ENCODE results near the gene RBM24. TPM values are rescaled to one million over a fixed set of nuclear protein-coding genes. Genes with fewer than 3 reads are reported as not detected.
A peak's percentile ranks its signal among the peaks of the same experiment; 100 is the strongest.

Gene RBM24
- total and polyA plus RNA-seq, 2 of the 13 experiments (the other 11 are each of a cell fraction or from before 2014, with no cell fraction given), result 1.5 to 14.2 TPM

- TF ChIP-seq, protein P1, sequence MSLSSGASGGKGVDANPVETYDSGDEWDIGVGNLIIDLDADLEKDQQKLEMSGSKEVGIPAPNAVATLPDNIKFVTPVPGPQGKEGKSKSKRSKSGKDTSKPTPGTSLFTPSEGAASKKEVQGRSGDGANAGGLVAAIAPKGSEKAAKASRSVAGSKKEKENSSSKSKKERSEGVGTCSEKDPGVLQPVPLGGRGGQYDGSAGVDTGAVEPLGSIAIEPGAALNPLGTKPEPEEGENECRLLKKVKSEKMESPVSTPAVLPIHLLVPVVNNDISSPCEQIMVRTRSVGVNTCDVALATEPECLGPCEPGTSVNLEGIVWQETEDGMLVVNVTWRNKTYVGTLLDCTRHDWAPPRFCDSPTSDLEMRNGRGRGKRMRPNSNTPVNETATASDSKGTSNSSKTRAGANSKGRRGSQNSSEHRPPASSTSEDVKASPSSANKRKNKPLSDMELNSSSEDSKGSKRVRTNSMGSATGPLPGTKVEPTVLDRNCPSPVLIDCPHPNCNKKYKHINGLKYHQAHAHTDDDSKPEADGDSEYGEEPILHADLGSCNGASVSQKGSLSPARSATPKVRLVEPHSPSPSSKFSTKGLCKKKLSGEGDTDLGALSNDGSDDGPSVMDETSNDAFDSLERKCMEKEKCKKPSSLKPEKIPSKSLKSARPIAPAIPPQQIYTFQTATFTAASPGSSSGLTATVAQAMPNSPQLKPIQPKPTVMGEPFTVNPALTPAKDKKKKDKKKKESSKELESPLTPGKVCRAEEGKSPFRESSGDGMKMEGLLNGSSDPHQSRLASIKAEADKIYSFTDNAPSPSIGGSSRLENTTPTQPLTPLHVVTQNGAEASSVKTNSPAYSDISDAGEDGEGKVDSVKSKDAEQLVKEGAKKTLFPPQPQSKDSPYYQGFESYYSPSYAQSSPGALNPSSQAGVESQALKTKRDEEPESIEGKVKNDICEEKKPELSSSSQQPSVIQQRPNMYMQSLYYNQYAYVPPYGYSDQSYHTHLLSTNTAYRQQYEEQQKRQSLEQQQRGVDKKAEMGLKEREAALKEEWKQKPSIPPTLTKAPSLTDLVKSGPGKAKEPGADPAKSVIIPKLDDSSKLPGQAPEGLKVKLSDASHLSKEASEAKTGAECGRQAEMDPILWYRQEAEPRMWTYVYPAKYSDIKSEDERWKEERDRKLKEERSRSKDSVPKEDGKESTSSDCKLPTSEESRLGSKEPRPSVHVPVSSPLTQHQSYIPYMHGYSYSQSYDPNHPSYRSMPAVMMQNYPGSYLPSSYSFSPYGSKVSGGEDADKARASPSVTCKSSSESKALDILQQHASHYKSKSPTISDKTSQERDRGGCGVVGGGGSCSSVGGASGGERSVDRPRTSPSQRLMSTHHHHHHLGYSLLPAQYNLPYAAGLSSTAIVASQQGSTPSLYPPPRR (CRISPR knock-in tag; IDR thresholded peaks at IDR 0.05; ENCODE audit: borderline replicate concordance), result peak; percentile 78
- TF ChIP-seq HHEX (CRISPR knock-in tag; IDR thresholded peaks at IDR 0.05) (peak; percentile 72), ASH2L (IDR thresholded peaks at IDR 0.05; ENCODE audit: insufficient read length, low read depth, low read length) (peak; percentile 91), PRPF4 (IDR thresholded peaks at IDR 0.05; ENCODE audit: low read depth, low read length, poor library complexity, severe bottlenecking) (no peak), NRL (CRISPR knock-in tag; IDR thresholded peaks at IDR 0.05; ENCODE audit: borderline replicate concordance) (no peak), ZFP36L2 (CRISPR knock-in tag; IDR thresholded peaks at IDR 0.05) (no peak), NCOR1 (IDR thresholded peaks at IDR 0.05; ENCODE audit: borderline replicate concordance, low read length) (peak; percentile 98), ZNF354B (CRISPR knock-in tag; IDR thresholded peaks at IDR 0.05) (no peak; the same call in 1 of the 2 replicates), ZNF292 (CRISPR knock-in tag; IDR thresholded peaks at IDR 0.05; ENCODE audit: borderline replicate concordance, low read depth) (peak; percentile 90; the same call in 1 of the 2 replicates), ZNF12 (CRISPR knock-in tag; IDR thresholded peaks at IDR 0.05) (peak; percentile 50; the same call in 1 of the 2 replicates), MAF1 (CRISPR knock-in tag; IDR thresholded peaks at IDR 0.05; ENCODE audit: borderline replicate concordance) (no peak), FOXJ3 (CRISPR knock-in tag; IDR thresholded peaks at IDR 0.05; ENCODE audit: borderline replicate concordance) (peak; percentile 94; the same call in 1 of the 2 replicates), ZBTB4 (CRISPR knock-in tag; IDR thresholded peaks at IDR 0.05; ENCODE audit: borderline replicate concordance) (peak; percentile 84), ESRRA (CRISPR knock-in tag; IDR thresholded peaks at IDR 0.05; ENCODE audit: low read depth) (peak; percentile 85), ZNF224 (CRISPR knock-in tag; IDR thresholded peaks at IDR 0.05) (no peak)
- TF ChIP-seq, protein P2, sequence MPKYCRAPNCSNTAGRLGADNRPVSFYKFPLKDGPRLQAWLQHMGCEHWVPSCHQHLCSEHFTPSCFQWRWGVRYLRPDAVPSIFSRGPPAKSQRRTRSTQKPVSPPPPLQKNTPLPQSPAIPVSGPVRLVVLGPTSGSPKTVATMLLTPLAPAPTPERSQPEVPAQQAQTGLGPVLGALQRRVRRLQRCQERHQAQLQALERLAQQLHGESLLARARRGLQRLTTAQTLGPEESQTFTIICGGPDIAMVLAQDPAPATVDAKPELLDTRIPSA (CRISPR knock-in tag; IDR thresholded peaks at IDR 0.05; ENCODE audit: borderline replicate concordance), result no peak
- TF ChIP-seq, protein P3, sequence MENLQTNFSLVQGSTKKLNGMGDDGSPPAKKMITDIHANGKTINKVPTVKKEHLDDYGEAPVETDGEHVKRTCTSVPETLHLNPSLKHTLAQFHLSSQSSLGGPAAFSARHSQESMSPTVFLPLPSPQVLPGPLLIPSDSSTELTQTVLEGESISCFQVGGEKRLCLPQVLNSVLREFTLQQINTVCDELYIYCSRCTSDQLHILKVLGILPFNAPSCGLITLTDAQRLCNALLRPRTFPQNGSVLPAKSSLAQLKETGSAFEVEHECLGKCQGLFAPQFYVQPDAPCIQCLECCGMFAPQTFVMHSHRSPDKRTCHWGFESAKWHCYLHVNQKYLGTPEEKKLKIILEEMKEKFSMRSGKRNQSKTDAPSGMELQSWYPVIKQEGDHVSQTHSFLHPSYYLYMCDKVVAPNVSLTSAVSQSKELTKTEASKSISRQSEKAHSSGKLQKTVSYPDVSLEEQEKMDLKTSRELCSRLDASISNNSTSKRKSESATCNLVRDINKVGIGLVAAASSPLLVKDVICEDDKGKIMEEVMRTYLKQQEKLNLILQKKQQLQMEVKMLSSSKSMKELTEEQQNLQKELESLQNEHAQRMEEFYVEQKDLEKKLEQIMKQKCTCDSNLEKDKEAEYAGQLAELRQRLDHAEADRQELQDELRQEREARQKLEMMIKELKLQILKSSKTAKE (CRISPR knock-in tag; IDR thresholded peaks at IDR 0.05; ENCODE audit: borderline replicate concordance), result peak; percentile 84
These were observed 30.6 kb downstream of the RBM24 start (continued) for GRCh38 chr6:17311595-17312311.

Measured in HepG2 (cell line).